ENCODE data around the gene SEMA4C.

SEMA4C gene

DNA sequence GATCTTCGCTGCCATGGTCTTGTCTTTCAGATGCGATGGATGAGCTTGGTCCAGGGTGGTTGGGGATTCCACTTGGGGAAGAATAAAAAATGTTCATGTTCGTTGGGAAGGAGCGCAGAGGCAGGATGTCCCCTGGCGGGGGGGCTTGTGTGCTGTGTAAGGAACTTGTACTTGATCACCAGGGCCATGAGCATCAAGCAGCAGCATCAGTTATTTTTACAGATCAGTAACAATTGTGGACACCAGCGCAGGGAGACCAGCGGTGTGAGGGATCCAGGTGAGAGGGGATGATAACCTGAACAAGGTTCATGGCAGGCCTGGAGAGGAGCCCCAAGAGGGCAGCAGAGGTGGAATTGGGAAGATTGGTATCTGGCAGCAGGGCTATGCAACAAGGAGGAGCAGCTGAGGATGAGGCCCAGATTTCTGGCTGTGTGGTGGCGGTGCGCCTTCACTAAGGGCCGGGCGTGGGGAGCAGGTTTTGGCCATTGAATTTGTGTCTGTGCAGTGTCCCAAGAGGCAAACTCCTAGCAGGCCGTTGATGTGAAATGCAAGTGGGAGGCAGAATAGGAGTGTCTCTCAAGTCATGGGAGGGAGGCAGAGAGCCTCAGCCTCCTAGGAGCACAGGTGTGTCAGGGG lies 49.9 kb downstream of the SEMA4C start:
- Histone ChIP-seq H3K4me1 (ENCODE audit: low read length) (peaks cover 11% of the 10 kb centered on the region), H3K9me3 (ENCODE audit: insufficient read depth, low read length) (no peaks in the 10 kb centered on the region), H3K79me2 (ENCODE audit: low read length) (peaks cover 36% of the 10 kb centered on the region), H4K20me1 (ENCODE audit: insufficient read depth, low read length) (peaks cover 20% of the 10 kb centered on the region; the same call in 1 of the 2 replicates), H2AFZ (ENCODE audit: low read depth, low read length) (no peak overlapping the region), H3K4me3 (ENCODE audit: low read length) (no peak overlapping the region), H3K36me3 (replicated peaks; ENCODE audit: low read depth, low read length) (peaks cover 6% of the 10 kb centered on the region), H3K9ac (ENCODE audit: low read length) (no peak overlapping the region), H3K4me2 (ENCODE audit: low read length) (no peak overlapping the region), H3K27ac (ENCODE audit: low read length) (no peak overlapping the region), H3K27me3 (ENCODE audit: low read depth, low read length) (no peaks in the 10 kb centered on the region)
- no peak for TF ChIP-seq EZH2phosphoT487 (IDR thresholded peaks at IDR 0.05; ENCODE audit: low read depth)
- TF ChIP-seq, protein P1, sequence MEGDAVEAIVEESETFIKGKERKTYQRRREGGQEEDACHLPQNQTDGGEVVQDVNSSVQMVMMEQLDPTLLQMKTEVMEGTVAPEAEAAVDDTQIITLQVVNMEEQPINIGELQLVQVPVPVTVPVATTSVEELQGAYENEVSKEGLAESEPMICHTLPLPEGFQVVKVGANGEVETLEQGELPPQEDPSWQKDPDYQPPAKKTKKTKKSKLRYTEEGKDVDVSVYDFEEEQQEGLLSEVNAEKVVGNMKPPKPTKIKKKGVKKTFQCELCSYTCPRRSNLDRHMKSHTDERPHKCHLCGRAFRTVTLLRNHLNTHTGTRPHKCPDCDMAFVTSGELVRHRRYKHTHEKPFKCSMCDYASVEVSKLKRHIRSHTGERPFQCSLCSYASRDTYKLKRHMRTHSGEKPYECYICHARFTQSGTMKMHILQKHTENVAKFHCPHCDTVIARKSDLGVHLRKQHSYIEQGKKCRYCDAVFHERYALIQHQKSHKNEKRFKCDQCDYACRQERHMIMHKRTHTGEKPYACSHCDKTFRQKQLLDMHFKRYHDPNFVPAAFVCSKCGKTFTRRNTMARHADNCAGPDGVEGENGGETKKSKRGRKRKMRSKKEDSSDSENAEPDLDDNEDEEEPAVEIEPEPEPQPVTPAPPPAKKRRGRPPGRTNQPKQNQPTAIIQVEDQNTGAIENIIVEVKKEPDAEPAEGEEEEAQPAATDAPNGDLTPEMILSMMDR (IDR thresholded peaks at IDR 0.05; ENCODE audit: low read depth, low read length): no peak

DNA sequence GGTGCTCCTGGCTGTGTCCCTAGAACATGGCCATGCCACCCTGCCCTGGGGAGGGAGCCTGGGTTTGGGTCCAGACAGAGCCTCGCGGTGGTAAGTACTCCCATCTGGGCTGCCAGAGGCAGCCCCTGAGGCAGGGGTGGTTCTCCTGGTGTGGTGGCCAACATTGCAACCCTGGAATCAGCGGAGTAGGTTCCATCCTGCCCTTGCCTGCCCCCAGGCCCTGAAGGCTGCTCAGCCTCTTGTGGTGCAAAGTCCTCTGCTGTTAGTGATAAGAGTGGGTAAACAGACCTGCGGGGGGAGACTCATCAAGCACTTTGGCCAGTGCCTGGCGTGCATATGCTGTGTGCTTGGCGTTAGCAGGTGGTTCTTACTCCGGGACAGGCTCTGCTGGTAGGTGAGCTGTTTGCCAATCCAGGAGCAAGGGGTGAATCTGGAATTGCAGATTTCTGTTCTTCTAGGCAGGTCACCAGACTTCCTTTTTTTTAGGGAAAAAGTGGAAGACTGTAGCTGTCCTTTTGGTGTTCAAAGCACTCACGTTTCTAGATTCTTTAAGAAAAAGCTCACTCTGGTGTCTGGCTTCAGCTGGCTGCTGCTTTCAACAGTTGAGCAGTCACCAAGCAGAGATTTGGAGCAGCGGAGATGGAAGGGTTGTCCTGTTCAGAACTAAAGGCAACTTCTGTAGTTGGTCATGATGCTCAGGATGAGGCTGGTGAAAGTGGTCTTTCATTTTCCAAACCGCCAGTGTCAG lies 50.6 kb downstream of the SEMA4C start:
- Histone ChIP-seq H3K4me2 (ENCODE audit: low read length) (no peak overlapping the region), H3K27ac (ENCODE audit: low read length) (no peak overlapping the region), H3K4me3 (ENCODE audit: low read length) (no peak overlapping the region), H3K9me3 (ENCODE audit: insufficient read depth, low read length) (no peaks in the 10 kb centered on the region), H2AFZ (ENCODE audit: low read depth, low read length) (no peak overlapping the region), H3K79me2 (ENCODE audit: low read length) (peaks cover 36% of the 10 kb centered on the region), H3K4me1 (ENCODE audit: low read length) (peaks cover 13% of the 10 kb centered on the region), H3K9ac (ENCODE audit: low read length) (no peak overlapping the region), H3K27me3 (ENCODE audit: low read depth, low read length) (no peaks in the 10 kb centered on the region), H4K20me1 (ENCODE audit: insufficient read depth, low read length) (peaks cover 20% of the 10 kb centered on the region; the same call in 1 of the 2 replicates), H3K36me3 (replicated peaks; ENCODE audit: low read depth, low read length) (peaks cover 6% of the 10 kb centered on the region)
- TF ChIP-seq EZH2phosphoT487 (IDR thresholded peaks at IDR 0.05; ENCODE audit: low read depth): no peak
- TF ChIP-seq, protein P1 (IDR thresholded peaks at IDR 0.05; ENCODE audit: low read depth, low read length): no peak

DNA sequence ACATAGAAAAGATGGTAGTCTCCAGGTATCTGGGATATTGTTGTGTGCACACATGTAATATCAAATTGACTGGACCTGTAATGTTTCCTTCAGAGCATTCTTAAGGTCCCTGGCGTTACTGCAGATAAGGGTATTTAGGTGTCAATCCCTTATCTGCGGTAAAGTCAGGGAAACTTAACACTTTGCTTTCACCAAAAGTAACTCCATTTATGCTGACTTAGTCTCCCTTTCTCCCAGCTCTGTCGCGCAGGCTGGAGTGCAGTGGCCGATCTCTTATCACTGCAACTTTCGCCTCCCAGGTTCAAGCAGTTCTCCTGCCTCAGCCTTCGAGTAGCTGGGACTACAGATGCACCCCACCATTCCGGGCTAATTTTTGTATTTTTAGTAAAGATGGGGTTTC lies 52.0 kb downstream of the SEMA4C start:
- TF ChIP-seq EZH2phosphoT487 (IDR thresholded peaks at IDR 0.05; ENCODE audit: low read depth): no peak
- TF ChIP-seq, protein P1 (IDR thresholded peaks at IDR 0.05; ENCODE audit: low read depth, low read length): no peak
- H3K4me1 ChIP-seq (ENCODE audit: low read length): peaks cover 13% of the 10 kb centered on the region
- H2AFZ ChIP-seq (ENCODE audit: low read depth, low read length): no peak overlapping the region
- peaks cover 32% of the 10 kb centered on the region for H3K79me2 ChIP-seq (ENCODE audit: low read length)
- no peaks in the 10 kb centered on the region for H3K27me3 ChIP-seq (ENCODE audit: low read depth, low read length)
- H3K4me3 ChIP-seq (ENCODE audit: low read length): peak overlapping the region; percentile 85; the same call in 1 of the 2 replicates
- no peaks in the 10 kb centered on the region for H3K9me3 ChIP-seq (ENCODE audit: insufficient read depth, low read length)
- no peak overlapping the region for H3K27ac ChIP-seq (ENCODE audit: low read length)
- H3K36me3 ChIP-seq (replicated peaks; ENCODE audit: low read depth, low read length): peaks cover 6% of the 10 kb centered on the region
- H3K4me2 ChIP-seq (ENCODE audit: low read length): peak overlapping the region; percentile 83
- H4K20me1 ChIP-seq (ENCODE audit: insufficient read depth, low read length): peaks cover 20% of the 10 kb centered on the region; the same call in 1 of the 2 replicates
- H3K9ac ChIP-seq (ENCODE audit: low read length): no peak overlapping the region

Data from OCI-LY3 (cell line).